Measurements from ENCODE around the gene TMSB4X.
"Not testable (repeated sequence)": the region's sequence is repeated elsewhere in the genome, so short reads cannot be mapped to it uniquely, and the experiment has no call there.

TMSB4X gene

GRCh38 chrX:12956704-12957534 lies 18.0 kb upstream of the TMSB4X start:
- TF ChIP-seq SUZ12 (IDR thresholded peaks at IDR 0.05; ENCODE audit: extremely low read depth, insufficient read depth, insufficient read length) (no peak), ZNF274 (IDR thresholded peaks at IDR 0.05; ENCODE audit: low read depth, low read length) (no peak), YY1 (IDR thresholded peaks at IDR 0.05; ENCODE audit: insufficient read depth, insufficient read length) (no peak)
- Histone ChIP-seq H3K9me3 (ENCODE audit: insufficient read depth, low read length) (peaks cover 5% of the 10 kb centered on the region; the same call in 1 of the 2 replicates), H3K4me3 (ENCODE audit: insufficient read length, low read depth) (no peak overlapping the region), H3K27me3 (ENCODE audit: insufficient read depth, insufficient read length) (no peaks in the 10 kb centered on the region), H3K36me3 (ENCODE audit: insufficient read depth, insufficient read length, low read length) (no peaks in the 10 kb centered on the region), H3K9ac (ENCODE audit: insufficient read length, low read depth) (no peak overlapping the region), H3K4me1 (ENCODE audit: insufficient read depth, insufficient read length) (no peaks in the 10 kb centered on the region)
- DNase-seq (ENCODE audit: low read depth, low spot score), result no peak

GRCh38 chrX:12958059-12958458 lies 16.9 kb upstream of the TMSB4X start:
- no peaks in the 10 kb centered on the region for H3K36me3 ChIP-seq (ENCODE audit: insufficient read depth, insufficient read length, low read length)
- no peak for DNase-seq (ENCODE audit: low read depth, low spot score)
- TF ChIP-seq ZNF274 (IDR thresholded peaks at IDR 0.05; ENCODE audit: low read depth, low read length) (no peak), YY1 (IDR thresholded peaks at IDR 0.05; ENCODE audit: insufficient read depth, insufficient read length) (no peak), SUZ12 (IDR thresholded peaks at IDR 0.05; ENCODE audit: extremely low read depth, insufficient read depth, insufficient read length) (no peak)
- H3K27me3 ChIP-seq (ENCODE audit: insufficient read depth, insufficient read length), result no peaks in the 10 kb centered on the region
- no peak overlapping the region for H3K4me3 ChIP-seq (ENCODE audit: insufficient read length, low read depth)
- no peak overlapping the region for H3K9ac ChIP-seq (ENCODE audit: insufficient read length, low read depth)
- H3K9me3 ChIP-seq (ENCODE audit: insufficient read depth, low read length), result peaks cover 8% of the 10 kb centered on the region; the same call in 1 of the 2 replicates
- no peaks in the 10 kb centered on the region for H3K4me1 ChIP-seq (ENCODE audit: insufficient read depth, insufficient read length)

GRCh38 chrX:12958461-12958860 lies 16.4 kb upstream of the TMSB4X start:
- no peaks in the 10 kb centered on the region for H3K4me1 ChIP-seq (ENCODE audit: insufficient read depth, insufficient read length)
- H3K4me3 ChIP-seq (ENCODE audit: insufficient read length, low read depth), result no peak overlapping the region
- no peak for DNase-seq (ENCODE audit: low read depth, low spot score)
- TF ChIP-seq SUZ12 (IDR thresholded peaks at IDR 0.05; ENCODE audit: extremely low read depth, insufficient read depth, insufficient read length), result no peak
- no peak for TF ChIP-seq YY1 (IDR thresholded peaks at IDR 0.05; ENCODE audit: insufficient read depth, insufficient read length)
- no peaks in the 10 kb centered on the region for H3K27me3 ChIP-seq (ENCODE audit: insufficient read depth, insufficient read length)
- H3K36me3 ChIP-seq (ENCODE audit: insufficient read depth, insufficient read length, low read length), result no peaks in the 10 kb centered on the region
- H3K9me3 ChIP-seq (ENCODE audit: insufficient read depth, low read length), result peaks cover 8% of the 10 kb centered on the region; the same call in 1 of the 2 replicates
- H3K9ac ChIP-seq (ENCODE audit: insufficient read length, low read depth), result no peak overlapping the region

- Histone ChIP-seq H3K27me3 (ENCODE audit: insufficient read depth, insufficient read length) (no peaks in the 10 kb centered on the region), H3K36me3 (ENCODE audit: insufficient read depth, insufficient read length, low read length) (no peaks in the 10 kb centered on the region), H3K9ac (ENCODE audit: insufficient read length, low read depth) (no peak overlapping the region), H3K9me3 (ENCODE audit: insufficient read depth, low read length) (peaks cover 20% of the 10 kb centered on the region; the same call in 1 of the 2 replicates), H3K4me1 (ENCODE audit: insufficient read depth, insufficient read length) (no peaks in the 10 kb centered on the region), H3K4me3 (ENCODE audit: insufficient read length, low read depth) (no peak overlapping the region)
- no peak for DNase-seq (ENCODE audit: low read depth, low spot score)
- TF ChIP-seq ZNF274 (IDR thresholded peaks at IDR 0.05; ENCODE audit: low read depth, low read length) (no peak), YY1 (IDR thresholded peaks at IDR 0.05; ENCODE audit: insufficient read depth, insufficient read length) (no peak), SUZ12 (IDR thresholded peaks at IDR 0.05; ENCODE audit: extremely low read depth, insufficient read depth, insufficient read length) (no peak)
Observed at GRCh38 chrX:12961196-12961718, 13.7 kb upstream of the TMSB4X start.

GRCh38 chrX:12962041-12962504 lies 12.8 kb upstream of the TMSB4X start:
- Histone ChIP-seq H3K4me3 (ENCODE audit: insufficient read length, low read depth) (no peak overlapping the region), H3K36me3 (ENCODE audit: insufficient read depth, insufficient read length, low read length) (no peaks in the 10 kb centered on the region), H3K4me1 (ENCODE audit: insufficient read depth, insufficient read length) (no peaks in the 10 kb centered on the region), H3K9ac (ENCODE audit: insufficient read length, low read depth) (no peak overlapping the region), H3K9me3 (ENCODE audit: insufficient read depth, low read length) (peaks cover 20% of the 10 kb centered on the region; the same call in 1 of the 2 replicates), H3K27me3 (ENCODE audit: insufficient read depth, insufficient read length) (no peaks in the 10 kb centered on the region)
- DNase-seq (ENCODE audit: low read depth, low spot score), result no peak
- TF ChIP-seq SUZ12 (IDR thresholded peaks at IDR 0.05; ENCODE audit: extremely low read depth, insufficient read depth, insufficient read length) (no peak), YY1 (IDR thresholded peaks at IDR 0.05; ENCODE audit: insufficient read depth, insufficient read length) (no peak), ZNF274 (IDR thresholded peaks at IDR 0.05; ENCODE audit: low read depth, low read length) (no peak)

GRCh38 chrX:12963210-12963850 lies 11.6 kb upstream of the TMSB4X start:
- H3K9me3 ChIP-seq (ENCODE audit: insufficient read depth, low read length), result peaks cover 20% of the 10 kb centered on the region; the same call in 1 of the 2 replicates
- H3K36me3 ChIP-seq (ENCODE audit: insufficient read depth, insufficient read length, low read length); H3K9ac ChIP-seq (ENCODE audit: insufficient read length, low read depth); H3K4me3 ChIP-seq (ENCODE audit: insufficient read length, low read depth); H3K27me3 ChIP-seq (ENCODE audit: insufficient read depth, insufficient read length); H3K4me1 ChIP-seq (ENCODE audit: insufficient read depth, insufficient read length); DNase-seq (ENCODE audit: low read depth, low spot score): not testable (repeated sequence)

All from NT2/D1 (cell line).